ENCODE measurements around the gene ALDOC.
"Not testable (repeated sequence)": the region's sequence is repeated elsewhere in the genome, so short reads cannot be mapped to it uniquely, and the experiment has no call there.

ALDOC gene

GRCh38 chr17:28576758-28577465, at the start of gene ALDOC:
ALDOC (minus strand) TSS chr17:28576895; CDS start chr17:28575532, 1,363 bp downstream.
- peak; percentile 94 to 95 for DNase-seq (ENCODE audit: low read depth in 2 of 2, low spot score in 1 of 2)

GRCh38 chr17:28624148-28624547, 47.5 kb upstream of the ALDOC start:
- DNase-seq (ENCODE audit: low read depth in 2 of 2, low spot score in 1 of 2): no peak

- DNase-seq (ENCODE audit: low read depth in 2 of 2, low spot score in 1 of 2): no peak
Observed at GRCh38 chr17:28623696-28624095, 47.0 kb upstream of the ALDOC start.

GRCh38 chr17:28622186-28622585, 45.5 kb upstream of the ALDOC start:
- DNase-seq (ENCODE audit: low read depth in 2 of 2, low spot score in 1 of 2): no peak

GRCh38 chr17:28620010-28620409, 43.3 kb upstream of the ALDOC start:
- DNase-seq (ENCODE audit: low read depth in 2 of 2, low spot score in 1 of 2): no peak

- no peak for DNase-seq (ENCODE audit: low read depth in 2 of 2, low spot score in 1 of 2)
Observed at GRCh38 chr17:28618464-28618863, 41.8 kb upstream of the ALDOC start.

GRCh38 chr17:28616281-28616680, 39.6 kb upstream of the ALDOC start:
- no peak for DNase-seq (ENCODE audit: low read depth in 2 of 2, low spot score in 1 of 2)

GRCh38 chr17:28615260-28615940, 38.7 kb upstream of the ALDOC start:
- DNase-seq (ENCODE audit: low read depth in 2 of 2, low spot score in 1 of 2): no peak

- DNase-seq (ENCODE audit: low read depth in 2 of 2, low spot score in 1 of 2): no peak
Observed at GRCh38 chr17:28613931-28614381, 37.3 kb upstream of the ALDOC start, which contains the start of gene RSKR. RSKR (minus strand) TSS chr17:28614185; CDS start chr17:28614161, 24 bp downstream.

GRCh38 chr17:28612936-28613872, 36.5 kb upstream of the ALDOC start:
- DNase-seq (ENCODE audit: low read depth in 2 of 2, low spot score in 1 of 2): peak in 1 of 2 donors; percentile 18

GRCh38 chr17:28612531-28612930, 35.8 kb upstream of the ALDOC start:
- DNase-seq (ENCODE audit: low read depth in 2 of 2, low spot score in 1 of 2): no peak

- no peak for DNase-seq (ENCODE audit: low read depth in 2 of 2, low spot score in 1 of 2)
Observed at GRCh38 chr17:28610376-28610775, 33.7 kb upstream of the ALDOC start.

GRCh38 chr17:28604031-28604430, 27.3 kb upstream of the ALDOC start:
- not testable (repeated sequence) for DNase-seq (ENCODE audit: low read depth in 2 of 2, low spot score in 1 of 2)

GRCh38 chr17:28599311-28600184, 22.9 kb upstream of the ALDOC start:
- DNase-seq (ENCODE audit: low read depth in 2 of 2, low spot score in 1 of 2): peak; percentile 27 to 37

- DNase-seq (ENCODE audit: low read depth in 2 of 2, low spot score in 1 of 2): peak; percentile 85 to 90
Observed at GRCh38 chr17:28598799-28599310, 22.2 kb upstream of the ALDOC start, which contains the start of gene SPAG5. SPAG5 (minus strand) TSS chr17:28599025; CDS start chr17:28598946, 79 bp downstream.

GRCh38 chr17:28598389-28598788, 21.7 kb upstream of the ALDOC start:
- DNase-seq (ENCODE audit: low read depth in 2 of 2, low spot score in 1 of 2): no peak

- no peak for DNase-seq (ENCODE audit: low read depth in 2 of 2, low spot score in 1 of 2)
Observed at GRCh38 chr17:28597606-28598383, 21.1 kb upstream of the ALDOC start.

- DNase-seq (ENCODE audit: low read depth in 2 of 2, low spot score in 1 of 2): no peak
Observed at GRCh38 chr17:28592260-28592659, 15.6 kb upstream of the ALDOC start.

- no peak for DNase-seq (ENCODE audit: low read depth in 2 of 2, low spot score in 1 of 2)
Observed at GRCh38 chr17:28585851-28586250, 9.2 kb upstream of the ALDOC start.

Data from stimulated activated CD8-positive, alpha-beta memory T cell treated with anti-CD3 and anti-CD28 coated beads, Interleukin-4, amount 100 ng/mL, for 1 hour (primary cell).